Endothelial cell of umbilical vein (primary cell): ENCODE data around the gene CACNA2D3.

Experiments
- EZH2 ChIP-seq: IDR thresholded peaks from 2 replicates; pipeline ENCODE4 v1.6.1; 2012; ENCODE audit warnings: borderline replicate concordance, low read depth, mild to moderate bottlenecking, moderate library complexity, low read length, inconsistent platforms; ENCODE audit not compliant: severe bottlenecking
- GATA2 ChIP-seq: IDR thresholded peaks from 2 replicates; pipeline ENCODE4 v1.7.0; 2011; ENCODE audit warnings: low read depth, mild to moderate bottlenecking, moderate library complexity, mixed read lengths, low read length; ENCODE audit not compliant: insufficient read length, insufficient read depth
- JUN ChIP-seq: IDR thresholded peaks from 2 replicates; pipeline ENCODE4 v1.6.1; 2011; ENCODE audit warnings: borderline replicate concordance, low read depth; ENCODE audit not compliant: insufficient read length, insufficient read depth
- MYC ChIP-seq: IDR thresholded peaks from one replicate; pipeline ENCODE4 v1.6.1; 2011; ENCODE audit warnings: mild to moderate bottlenecking, low read depth, low read length
- POLR2A ChIP-seq: IDR thresholded peaks from 2 replicates; pipeline ENCODE4 v1.6.1; 2012; ENCODE audit warnings: low read depth, mild to moderate bottlenecking, control low read depth, low read length
- POLR2AphosphoS5 ChIP-seq: IDR thresholded peaks from 2 replicates; pipeline ENCODE4 v1.6.1; 2012; ENCODE audit warnings: low read depth, mild to moderate bottlenecking, control low read depth, low read length, moderate library complexity; ENCODE audit not compliant: insufficient read depth
- TF ChIP-seq, protein P1 (sequence below), 2 donors: IDR thresholded peaks; 1 replicate in 1 of 2; 2 replicates in 1 of 2; pipeline ENCODE4 v1.5.1; 2011; ENCODE audit warnings: low read length in 2 of 2, mild to moderate bottlenecking in 2 of 2, moderate library complexity in 2 of 2, control low read depth in 1 of 2, inconsistent platforms in 1 of 2, low read depth in 1 of 2; ENCODE audit not compliant: insufficient read depth in 1 of 2; ENCODE audit errors: extremely low read depth in 1 of 2
- TF ChIP-seq, protein P2 (sequence below): IDR thresholded peaks from 2 replicates; pipeline ENCODE4 v1.6.1; 2011; ENCODE audit not compliant: insufficient read depth, insufficient read length

DNA sequence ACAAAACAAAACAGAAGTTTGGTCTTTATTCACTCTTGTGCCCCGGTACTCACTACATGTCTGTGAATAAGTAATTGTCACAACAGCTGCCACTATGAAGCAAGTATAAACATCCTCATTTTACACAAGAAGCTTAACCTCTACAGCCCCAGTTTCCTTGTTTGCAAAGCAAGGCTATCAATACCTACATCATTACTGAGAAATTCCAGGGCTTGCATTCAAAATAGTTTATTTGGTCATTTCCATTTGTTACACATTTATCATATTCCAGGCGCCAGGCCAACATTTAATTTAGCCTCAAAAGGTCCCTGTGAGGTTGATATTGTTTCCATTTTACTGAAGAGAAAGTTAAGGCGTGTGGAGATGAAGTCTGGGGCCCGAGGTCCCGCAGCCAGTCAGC is 966.9 kb downstream of the CACNA2D3 start:
- TF ChIP-seq MYC: no peak
- TF ChIP-seq, protein P1, sequence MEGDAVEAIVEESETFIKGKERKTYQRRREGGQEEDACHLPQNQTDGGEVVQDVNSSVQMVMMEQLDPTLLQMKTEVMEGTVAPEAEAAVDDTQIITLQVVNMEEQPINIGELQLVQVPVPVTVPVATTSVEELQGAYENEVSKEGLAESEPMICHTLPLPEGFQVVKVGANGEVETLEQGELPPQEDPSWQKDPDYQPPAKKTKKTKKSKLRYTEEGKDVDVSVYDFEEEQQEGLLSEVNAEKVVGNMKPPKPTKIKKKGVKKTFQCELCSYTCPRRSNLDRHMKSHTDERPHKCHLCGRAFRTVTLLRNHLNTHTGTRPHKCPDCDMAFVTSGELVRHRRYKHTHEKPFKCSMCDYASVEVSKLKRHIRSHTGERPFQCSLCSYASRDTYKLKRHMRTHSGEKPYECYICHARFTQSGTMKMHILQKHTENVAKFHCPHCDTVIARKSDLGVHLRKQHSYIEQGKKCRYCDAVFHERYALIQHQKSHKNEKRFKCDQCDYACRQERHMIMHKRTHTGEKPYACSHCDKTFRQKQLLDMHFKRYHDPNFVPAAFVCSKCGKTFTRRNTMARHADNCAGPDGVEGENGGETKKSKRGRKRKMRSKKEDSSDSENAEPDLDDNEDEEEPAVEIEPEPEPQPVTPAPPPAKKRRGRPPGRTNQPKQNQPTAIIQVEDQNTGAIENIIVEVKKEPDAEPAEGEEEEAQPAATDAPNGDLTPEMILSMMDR (IDR thresholded peaks at IDR 0.05; ENCODE audit: extremely low read depth in 1 of 2, insufficient read depth in 1 of 2, low read depth in 1 of 2, low read length in 2 of 2): no peak
- no peak for TF ChIP-seq POLR2A
- TF ChIP-seq EZH2: no peak
- no peak for TF ChIP-seq JUN
- TF ChIP-seq POLR2AphosphoS5: no peak
- TF ChIP-seq, protein P2, sequence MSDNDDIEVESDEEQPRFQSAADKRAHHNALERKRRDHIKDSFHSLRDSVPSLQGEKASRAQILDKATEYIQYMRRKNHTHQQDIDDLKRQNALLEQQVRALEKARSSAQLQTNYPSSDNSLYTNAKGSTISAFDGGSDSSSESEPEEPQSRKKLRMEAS: no peak
- no peak for TF ChIP-seq GATA2
